Fibroblast of skin of back (primary cell): ENCODE results near the gene PLPPR2.
"Not testable (repeated sequence)": the region's sequence is repeated elsewhere in the genome, so short reads cannot be mapped to it uniquely, and the experiment has no call there.

Source experiments
- DNase-seq: peaks from one replicate; pipeline ENCODE4 v3.0.0-alpha.2; 2013

PLPPR2 gene

GRCh38 chr19:11401808-11402543 is 46.7 kb downstream of the PLPPR2 start:
- no peak for DNase-seq

GRCh38 chr19:11404588-11405222 is 49.5 kb downstream of the PLPPR2 start:
- no peak for DNase-seq

GRCh38 chr19:11405846-11406643 is 50.8 kb downstream of the PLPPR2 start:
- no peak for DNase-seq

- DNase-seq = not testable (repeated sequence)
Observed at GRCh38 chr19:11406703-11407236, 51.5 kb downstream of the PLPPR2 start.

GRCh38 chr19:11408591-11408990 is 53.4 kb downstream of the PLPPR2 start:
- no peak for DNase-seq

- peak; percentile 48 for DNase-seq
Observed at GRCh38 chr19:11410682-11411081, 55.5 kb downstream of the PLPPR2 start.

GRCh38 chr19:11414544-11414943 is 59.3 kb downstream of the PLPPR2 start:
- no peak for DNase-seq
